Measurements from ENCODE around the gene CROCC2.

GRCh38 chr2:241011751-241012510 lies 105.8 kb downstream of the CROCC2 start:
- TF ChIP-seq EZH2phosphoT487 (IDR thresholded peaks at IDR 0.05; ENCODE audit: borderline replicate concordance, low read length) (no peak), CTCF (IDR thresholded peaks at IDR 0.05; ENCODE audit: low read depth, low read length, poor library complexity, severe bottlenecking) (no peak)
